Ascending aorta (tissue), 2 donors: ENCODE measurements around the gene ZNF148. TPM values are rescaled to one million over a fixed set of nuclear protein-coding genes. Genes with fewer than 3 reads are reported as not detected.

ENCODE experiments used
- DNase-seq, 2 donors: peaks; one replicate each; pipeline ENCODE4 v3.0.0-alpha.2; 2019; ENCODE audit warnings: low spot score in 2 of 2
- H3K27ac ChIP-seq, 2 donors: fragments of 200-600 bp; sonication (generic); one replicate each; pipeline ENCODE4 v1.5.1; 2016 to 2017; ENCODE audit warnings: mild to moderate bottlenecking in 1 of 2
- H3K27me3 ChIP-seq: fragments of 200-600 bp; sonication (generic); one replicate; pipeline ENCODE4 v1.5.1; 2017
- H3K36me3 ChIP-seq, 2 donors: fragments of 200-600 bp; sonication (generic); one replicate each; pipeline ENCODE4 v1.5.1; 2016
- H3K4me1 ChIP-seq, 2 donors: fragments of 200-600 bp; sonication (generic); one replicate each; pipeline ENCODE4 v1.5.1; 2016 to 2017; ENCODE audit warnings: mild to moderate bottlenecking in 1 of 2
- H3K4me3 ChIP-seq, 2 donors: fragments of 200-600 bp; sonication (generic); one replicate each; pipeline ENCODE4 v1.5.1; 2016 to 2017; ENCODE audit warnings: mild to moderate bottlenecking in 1 of 2
- H3K9me3 ChIP-seq, 2 donors: fragments of 200-600 bp; sonication (generic); one replicate each; pipeline ENCODE4 v1.5.1; 2016
- intact Hi-C: fragments of 100-400 bp; cut with DNase I; formaldehyde crosslinking; loops from one replicate; pipeline ENCODE4 v1.15.1; 2023
- total RNA-seq: library from RNA; depleted of rRNA; stranded (reverse); fragments of >200 nt; gene quantifications from one replicate; pipeline ENCODE4 v1.1.0, GENCODE V29; 2016
- TF ChIP-seq, protein P1 (sequence below), 3 experiments: fragments of 200-600 bp in 2 of 3; fragments of 450-650 bp in 1 of 3; sonication (generic) in 2 of 3; IDR thresholded peaks; one replicate each; pipeline ENCODE4 v1.5.1; 2016 to 2019; ENCODE audit warnings: antibody characterized with exemption in 3 of 3, mild to moderate bottlenecking in 1 of 3, moderate library complexity in 1 of 3

Gene ZNF148
- total RNA-seq, 1 donor from 2014 or later, result 10.0 TPM

- Histone ChIP-seq H3K9me3 (peaks cover 0 to 2% of the 10 kb centered on the region in 2 donors), H3K27ac (no peak overlapping the region), H3K4me3 (no peak overlapping the region), H3K4me1 (no peaks in the 10 kb centered on the region), H3K27me3 (no peaks in the 10 kb centered on the region), H3K36me3 (peaks cover 3 to 5% of the 10 kb centered on the region in 2 donors)
- TF ChIP-seq, protein P1, sequence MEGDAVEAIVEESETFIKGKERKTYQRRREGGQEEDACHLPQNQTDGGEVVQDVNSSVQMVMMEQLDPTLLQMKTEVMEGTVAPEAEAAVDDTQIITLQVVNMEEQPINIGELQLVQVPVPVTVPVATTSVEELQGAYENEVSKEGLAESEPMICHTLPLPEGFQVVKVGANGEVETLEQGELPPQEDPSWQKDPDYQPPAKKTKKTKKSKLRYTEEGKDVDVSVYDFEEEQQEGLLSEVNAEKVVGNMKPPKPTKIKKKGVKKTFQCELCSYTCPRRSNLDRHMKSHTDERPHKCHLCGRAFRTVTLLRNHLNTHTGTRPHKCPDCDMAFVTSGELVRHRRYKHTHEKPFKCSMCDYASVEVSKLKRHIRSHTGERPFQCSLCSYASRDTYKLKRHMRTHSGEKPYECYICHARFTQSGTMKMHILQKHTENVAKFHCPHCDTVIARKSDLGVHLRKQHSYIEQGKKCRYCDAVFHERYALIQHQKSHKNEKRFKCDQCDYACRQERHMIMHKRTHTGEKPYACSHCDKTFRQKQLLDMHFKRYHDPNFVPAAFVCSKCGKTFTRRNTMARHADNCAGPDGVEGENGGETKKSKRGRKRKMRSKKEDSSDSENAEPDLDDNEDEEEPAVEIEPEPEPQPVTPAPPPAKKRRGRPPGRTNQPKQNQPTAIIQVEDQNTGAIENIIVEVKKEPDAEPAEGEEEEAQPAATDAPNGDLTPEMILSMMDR (IDR thresholded peaks at IDR 0.05), result no peak
- DNase-seq, result no peak
- intact Hi-C loops, result no loop called here
Measured at GRCh38 chr3:125319765-125320164, 55.4 kb downstream of the ZNF148 start.

DNA sequence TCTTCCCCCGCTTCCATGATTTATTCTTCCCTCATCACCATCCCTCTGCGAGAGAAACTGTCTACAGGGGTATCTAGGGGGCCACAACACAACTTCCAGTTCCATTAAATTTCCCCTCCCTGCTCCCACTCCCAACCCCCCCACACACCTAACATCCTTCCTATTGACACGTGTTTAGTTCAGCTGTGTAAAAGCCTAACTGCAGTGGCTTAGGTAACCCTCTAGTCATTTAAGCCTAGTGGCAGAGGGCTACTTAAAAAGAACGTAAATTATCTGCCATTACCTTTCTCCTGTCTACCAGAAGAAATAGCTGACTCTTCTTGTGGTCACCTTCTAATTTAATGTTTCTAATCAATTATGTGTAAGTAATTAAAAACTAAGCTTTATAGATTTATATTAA lies 56.3 kb downstream of the ZNF148 start:
- Histone ChIP-seq H3K36me3 (peaks cover 6 to 10% of the 10 kb centered on the region in 2 donors), H3K4me1 (no peaks in the 10 kb centered on the region), H3K27me3 (no peaks in the 10 kb centered on the region), H3K27ac (no peak overlapping the region), H3K9me3 (no peaks in the 10 kb centered on the region), H3K4me3 (no peak overlapping the region)
- TF ChIP-seq, protein P1 (IDR thresholded peaks at IDR 0.05), result no peak
- intact Hi-C loops, result no loop called here
- no peak for DNase-seq

DNA sequence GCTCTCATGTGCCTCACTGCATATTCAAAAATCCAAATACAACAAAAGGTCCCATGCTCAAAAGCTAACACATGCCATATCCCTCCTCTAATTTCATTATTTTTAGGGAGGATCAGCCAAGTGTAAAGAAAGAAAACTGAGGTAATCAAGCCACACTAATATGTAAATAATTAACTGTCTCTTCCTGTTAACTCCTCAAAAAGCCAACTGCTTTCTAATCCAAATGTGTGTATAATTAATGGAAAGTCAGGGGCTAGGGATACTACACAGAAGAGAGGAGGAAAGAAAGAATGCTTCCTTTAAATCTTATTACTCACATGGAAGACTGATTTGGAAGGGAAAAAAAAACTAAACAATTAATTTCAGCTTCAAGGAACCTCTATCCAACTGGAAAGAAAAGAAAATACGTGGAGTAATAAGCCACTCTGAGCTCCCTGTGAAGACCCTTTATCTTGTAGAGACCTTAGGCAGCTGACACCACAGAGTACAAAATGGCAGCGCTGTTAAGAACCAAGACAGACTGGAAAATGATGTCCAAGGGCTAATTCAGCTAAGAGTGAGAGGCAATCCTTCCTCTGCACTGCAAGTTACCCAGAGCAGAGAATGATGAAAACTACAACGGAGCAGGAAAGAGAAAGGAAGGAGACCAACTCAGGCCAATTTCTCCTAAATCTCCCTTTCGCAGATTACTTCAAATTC lies 56.8 kb downstream of the ZNF148 start:
- Histone ChIP-seq H3K36me3 (peaks cover 5 to 11% of the 10 kb centered on the region in 2 donors), H3K27ac (no peak overlapping the region), H3K27me3 (no peaks in the 10 kb centered on the region), H3K4me1 (no peaks in the 10 kb centered on the region), H3K4me3 (no peak overlapping the region), H3K9me3 (no peaks in the 10 kb centered on the region)
- DNase-seq, result no peak
- intact Hi-C loops, result no loop called here
- TF ChIP-seq, protein P1 (IDR thresholded peaks at IDR 0.05), result no peak

DNA sequence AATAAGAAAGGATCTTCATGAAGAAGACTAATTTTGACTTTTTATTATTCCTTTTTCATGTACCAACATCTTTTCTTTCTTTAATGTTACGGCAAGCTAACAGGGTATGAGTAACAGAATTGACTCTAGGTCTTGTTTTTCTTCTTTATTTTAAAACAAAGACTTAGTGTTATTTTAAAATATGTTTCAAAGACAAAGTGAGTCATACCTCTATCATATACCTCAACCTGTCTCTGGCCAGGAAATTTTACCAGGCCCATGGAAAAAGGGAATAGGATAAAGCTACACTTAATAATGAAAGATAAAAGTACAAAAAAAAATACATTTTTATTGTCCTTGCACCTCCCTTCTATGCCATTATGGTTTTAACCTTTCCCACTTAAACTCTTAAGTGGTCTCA lies 57.4 kb downstream of the ZNF148 start:
- Histone ChIP-seq H3K4me3 (no peak overlapping the region), H3K27me3 (no peaks in the 10 kb centered on the region), H3K36me3 (peaks cover 3 to 15% of the 10 kb centered on the region in 2 donors), H3K27ac (no peak overlapping the region), H3K9me3 (no peaks in the 10 kb centered on the region), H3K4me1 (no peaks in the 10 kb centered on the region)
- TF ChIP-seq, protein P1 (IDR thresholded peaks at IDR 0.05), result no peak
- no peak for DNase-seq
- intact Hi-C loops, result no loop called here

DNA sequence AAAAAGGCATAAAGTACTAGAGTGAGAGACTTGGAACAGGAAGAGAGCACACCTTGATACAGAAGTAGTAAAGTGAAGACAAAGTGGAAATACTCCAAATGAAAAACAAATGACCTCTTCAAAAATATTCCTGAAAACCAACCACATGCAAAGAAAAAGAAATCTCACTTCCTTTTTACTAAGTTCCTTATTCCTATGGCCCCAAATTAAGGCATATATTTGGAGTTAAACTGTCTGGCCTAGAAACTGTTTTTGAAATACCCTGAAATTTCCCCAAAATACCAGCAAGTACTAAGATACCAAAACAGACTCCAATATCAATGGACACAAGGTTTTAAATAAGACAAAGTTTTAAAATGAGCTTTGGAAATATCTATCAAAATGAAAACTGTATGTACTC lies 58.2 kb downstream of the ZNF148 start:
- Histone ChIP-seq H3K27ac (no peak overlapping the region), H3K9me3 (no peaks in the 10 kb centered on the region), H3K27me3 (no peaks in the 10 kb centered on the region), H3K4me1 (no peaks in the 10 kb centered on the region), H3K36me3 (peaks cover 8 to 18% of the 10 kb centered on the region in 2 donors), H3K4me3 (no peak overlapping the region)
- intact Hi-C loops, result no loop called here
- no peak for DNase-seq
- TF ChIP-seq, protein P1 (IDR thresholded peaks at IDR 0.05), result no peak
